Left cardiac atrium (tissue), 4 donors: ENCODE results near the gene AGTR2. TPM values are rescaled to one million over a fixed set of nuclear protein-coding genes. Genes with fewer than 3 reads are reported as not detected.
"Not testable (repeated sequence)": the region's sequence is repeated elsewhere in the genome, so short reads cannot be mapped to it uniquely, and the experiment has no call there.

Experiments used
- ATAC-seq, 2 donors: fragments of 200-7000 bp; cut with Tn5 transposase; one replicate each; pipeline ENCODE4 v1.9.1; 2020; ENCODE audit warnings: mild to moderate bottlenecking in 2 of 2, moderate library complexity in 2 of 2
- DNase-seq: peaks from one replicate; pipeline ENCODE4 v3.0.0-alpha.2; 2020
- intact Hi-C, 2 donors: fragments of 100-400 bp; cut with DNase I; formaldehyde crosslinking; loops; one replicate each; pipeline versions ENCODE4 v1.14.1 to v1.15.1; 2022 to 2023
- long read RNA-seq: library from polyadenylated mRNA; unstranded; transcript quantifications from one replicate; pipeline ENCODE4 v2.0.0, GENCODE V29; 2021
- total RNA-seq, 2 donors: library from RNA; stranded (reverse); fragmentation: NEBNext Ultra II Directional; extraction: Animal tissue kit (Norgen Biotek cat#: 25700); gene quantifications; one replicate each; pipeline ENCODE4 v1.2.1, GENCODE V29; 2021
- donor health status: DM: no; HTN: yes; CAD: no.
- donor health status: DM: no; HTN: yes; CAD: no; lungs with severe emphysema.
- donor health status: DM: yes; HTN: yes; CAD: no.
- donor health status: Dilated cardiomyopathy.

Gene AGTR2, protein sequence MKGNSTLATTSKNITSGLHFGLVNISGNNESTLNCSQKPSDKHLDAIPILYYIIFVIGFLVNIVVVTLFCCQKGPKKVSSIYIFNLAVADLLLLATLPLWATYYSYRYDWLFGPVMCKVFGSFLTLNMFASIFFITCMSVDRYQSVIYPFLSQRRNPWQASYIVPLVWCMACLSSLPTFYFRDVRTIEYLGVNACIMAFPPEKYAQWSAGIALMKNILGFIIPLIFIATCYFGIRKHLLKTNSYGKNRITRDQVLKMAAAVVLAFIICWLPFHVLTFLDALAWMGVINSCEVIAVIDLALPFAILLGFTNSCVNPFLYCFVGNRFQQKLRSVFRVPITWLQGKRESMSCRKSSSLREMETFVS
- total RNA-seq, result under 1 TPM in 1 of 2 donors, not detected in 1; 0.41 TPM
- long read RNA-seq, result 0 reads

DNA sequence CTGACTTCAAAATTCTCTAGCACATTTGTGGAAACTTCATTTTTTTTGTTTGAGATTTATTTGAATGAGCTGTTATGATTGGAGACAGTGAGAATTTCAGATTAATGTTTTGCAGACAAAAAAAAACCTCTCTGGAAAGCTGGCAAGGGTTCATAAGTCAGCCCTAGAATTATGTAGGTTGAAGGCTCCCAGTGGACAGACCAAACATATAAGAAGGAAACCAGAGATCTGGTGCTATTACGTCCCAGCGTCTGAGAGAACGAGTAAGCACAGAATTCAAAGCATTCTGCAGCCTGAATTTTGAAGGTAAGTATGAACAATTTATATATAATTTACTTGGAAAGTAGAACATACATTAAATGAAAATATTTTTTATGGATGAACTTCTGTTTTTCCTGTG lies at the start of gene AGTR2:
AGTR2 (plus strand) TSS at position 234 of the 400 bp plus-strand sequence. CDS start 1,537 bp downstream, outside the sequence.
- no peak for ATAC-seq
- intact Hi-C loops, result no loop called here
- DNase-seq, result no peak

DNA sequence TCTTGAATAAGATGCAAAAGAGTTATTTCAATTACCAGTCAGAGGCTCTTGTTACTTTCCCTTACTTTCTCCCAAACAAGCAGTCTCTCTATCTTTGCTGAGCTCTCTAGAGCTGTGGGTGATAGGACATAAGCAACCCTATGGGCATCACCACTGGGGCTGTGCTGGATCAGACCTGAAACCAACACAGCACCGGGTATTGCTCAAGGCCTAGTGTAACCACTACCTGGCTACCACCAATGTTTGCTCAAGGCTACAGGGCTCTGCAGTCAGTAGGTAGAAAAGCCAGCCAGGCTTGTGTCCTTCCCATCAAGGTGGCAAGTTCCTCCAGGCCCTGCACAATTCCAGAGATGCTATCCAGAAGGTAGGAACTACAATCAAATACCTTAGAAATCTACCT lies 35.3 kb upstream of the AGTR2 start:
- intact Hi-C loops, result no loop called here
- ATAC-seq (no peak), DNase-seq (no peak)

DNA sequence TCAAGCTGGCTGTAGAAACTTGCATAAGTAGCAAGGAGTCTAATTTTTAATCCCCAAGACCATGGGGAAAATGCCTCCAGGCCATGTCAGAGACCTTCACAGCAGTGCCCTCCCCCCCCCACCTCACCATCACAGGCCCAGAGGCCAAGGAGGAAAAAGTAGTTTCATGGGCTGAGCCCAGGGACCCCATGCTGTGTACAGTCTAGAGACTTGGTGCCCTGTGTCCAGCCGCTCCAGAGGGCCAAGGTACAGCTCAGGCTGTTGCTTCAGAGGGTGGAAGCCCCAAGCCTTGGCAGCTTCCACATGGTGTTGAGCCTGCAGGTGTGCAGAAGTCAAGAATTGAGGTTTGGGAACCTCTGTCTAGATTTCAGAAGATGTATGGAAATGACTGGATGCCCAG lies 29.3 kb upstream of the AGTR2 start:
- DNase-seq, intact Hi-C loops, ATAC-seq: not testable (repeated sequence)

DNA sequence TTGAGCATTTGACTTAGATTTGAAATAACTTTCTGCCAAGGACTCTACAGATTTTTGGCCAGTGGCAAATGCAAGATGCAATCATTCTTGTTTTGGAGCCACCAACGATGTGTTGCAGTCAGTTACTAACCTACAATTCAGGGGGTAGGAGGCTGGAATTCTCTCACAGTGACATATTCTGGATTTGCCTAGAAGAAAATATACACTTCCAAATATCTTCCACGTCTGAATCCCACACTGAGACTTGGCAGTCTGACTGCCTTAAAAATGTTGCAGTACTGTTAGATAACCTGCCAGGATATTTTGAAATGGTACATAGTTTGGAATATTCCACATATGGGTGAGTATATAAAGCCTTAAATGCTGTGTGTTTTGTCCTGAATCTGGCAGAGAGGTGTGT lies 27.6 kb upstream of the AGTR2 start:
- ATAC-seq (no peak), DNase-seq (no peak)
- intact Hi-C loops, result no loop called here

DNA sequence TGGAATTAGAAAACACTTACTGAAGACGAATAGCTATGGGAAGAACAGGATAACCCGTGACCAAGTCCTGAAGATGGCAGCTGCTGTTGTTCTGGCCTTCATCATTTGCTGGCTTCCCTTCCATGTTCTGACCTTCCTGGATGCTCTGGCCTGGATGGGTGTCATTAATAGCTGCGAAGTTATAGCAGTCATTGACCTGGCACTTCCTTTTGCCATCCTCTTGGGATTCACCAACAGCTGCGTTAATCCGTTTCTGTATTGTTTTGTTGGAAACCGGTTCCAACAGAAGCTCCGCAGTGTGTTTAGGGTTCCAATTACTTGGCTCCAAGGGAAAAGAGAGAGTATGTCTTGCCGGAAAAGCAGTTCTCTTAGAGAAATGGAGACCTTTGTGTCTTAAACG lies 2.4 kb downstream of the AGTR2 start:
- DNase-seq (no peak), ATAC-seq (no peak)
- intact Hi-C loops, result no loop called here

DNA sequence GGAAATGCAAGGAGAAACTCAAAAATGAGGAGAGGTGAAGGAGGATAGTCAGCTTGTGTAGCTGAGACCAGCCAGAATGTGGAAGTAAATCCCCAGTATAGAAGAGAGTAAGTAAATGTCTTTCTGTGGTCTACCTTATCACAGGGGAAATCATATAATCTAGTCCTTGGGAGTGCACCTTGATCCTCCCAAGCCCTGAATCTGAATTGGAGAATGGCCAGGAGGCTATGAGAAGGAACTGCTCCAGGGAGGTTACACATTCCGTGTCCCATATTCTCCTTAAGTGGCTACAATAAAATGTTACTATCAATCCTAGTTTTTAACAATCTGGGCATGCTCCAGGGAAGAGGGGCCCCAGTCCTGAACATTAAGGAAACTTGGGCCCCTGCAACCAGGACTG lies 10.8 kb downstream of the AGTR2 start:
- no peak for ATAC-seq
- intact Hi-C loops, result no loop called here
- DNase-seq, result no peak

DNA sequence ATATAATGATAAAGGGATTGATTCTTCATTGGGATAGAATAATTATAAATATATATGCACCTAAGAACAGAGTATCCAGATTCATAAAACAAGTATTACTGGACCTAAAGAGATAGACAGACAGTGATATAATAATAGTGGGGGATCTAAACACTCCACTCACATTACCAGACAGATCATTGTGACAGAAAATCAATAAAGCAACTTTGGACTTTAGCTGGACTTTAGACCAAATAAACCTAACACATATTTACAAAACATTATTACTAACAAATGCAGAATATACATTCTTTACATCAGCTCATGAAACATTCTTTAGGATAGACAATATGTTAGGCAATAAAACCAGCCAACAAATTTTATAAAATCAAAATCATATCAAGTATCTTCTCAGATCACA lies 14.6 kb downstream of the AGTR2 start:
- intact Hi-C loops, result no loop called here
- DNase-seq (no peak), ATAC-seq (no peak)

DNA sequence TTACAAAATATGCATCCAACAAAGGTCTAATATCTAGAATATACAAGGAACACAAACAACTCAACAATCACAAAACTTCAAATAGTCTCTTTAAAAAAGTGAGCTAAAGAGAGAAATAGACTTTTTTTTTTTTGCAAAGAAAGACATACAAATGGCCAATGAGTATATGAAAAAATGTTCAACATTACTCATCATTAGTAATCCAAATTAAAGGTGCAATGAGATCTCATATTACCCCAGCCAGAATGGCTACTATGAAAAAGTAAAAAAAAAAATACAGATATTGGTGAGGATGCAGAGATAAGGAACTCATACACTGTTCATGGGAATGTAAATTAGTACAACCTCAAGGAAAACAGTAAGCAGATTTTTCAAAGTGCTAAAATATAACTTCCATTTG lies 24.1 kb downstream of the AGTR2 start:
- DNase-seq, result no peak
- intact Hi-C loops, result no loop called here
- ATAC-seq, result no peak

DNA sequence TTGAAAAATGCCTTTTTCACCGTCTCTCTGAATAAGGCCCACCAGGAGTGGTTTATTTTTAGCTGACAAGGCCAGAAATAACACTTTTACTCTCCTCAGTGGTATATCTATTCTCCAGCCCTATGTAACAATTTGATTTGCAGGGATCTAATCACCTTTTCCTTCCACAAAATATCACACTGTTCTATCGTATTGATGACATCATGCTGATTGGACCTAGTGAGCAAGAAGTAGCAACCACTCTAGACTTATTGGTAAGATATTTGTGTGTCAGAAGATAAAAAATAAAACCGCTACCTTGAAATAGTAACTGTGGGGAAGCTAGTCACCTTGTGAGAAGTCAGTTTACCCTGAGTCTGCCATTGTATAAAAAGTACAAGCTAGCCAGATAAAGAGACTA lies 27.7 kb downstream of the AGTR2 start:
- ATAC-seq (no peak), DNase-seq (no peak)
- intact Hi-C loops, result no loop called here

DNA sequence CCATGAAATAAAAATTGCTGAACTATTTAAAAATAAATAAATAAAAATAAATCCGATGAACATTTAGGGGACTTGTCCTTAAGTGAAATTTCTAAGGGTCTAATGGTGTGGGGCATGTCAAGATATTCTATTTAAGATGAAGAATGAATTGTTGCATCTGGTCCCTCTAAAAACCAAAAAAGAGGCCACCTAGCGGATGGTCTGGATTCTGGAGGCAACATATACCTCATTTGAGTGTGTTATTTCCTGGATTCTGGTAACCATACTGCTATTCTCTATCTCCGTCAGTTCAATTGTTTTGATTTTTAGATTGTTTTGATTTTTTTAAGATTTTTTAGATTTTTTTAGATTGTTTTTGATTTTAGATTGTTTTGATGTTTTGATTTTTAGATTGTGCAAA lies 28.3 kb downstream of the AGTR2 start:
- intact Hi-C loops, result no loop called here
- ATAC-seq, result no peak
- DNase-seq, result no peak

DNA sequence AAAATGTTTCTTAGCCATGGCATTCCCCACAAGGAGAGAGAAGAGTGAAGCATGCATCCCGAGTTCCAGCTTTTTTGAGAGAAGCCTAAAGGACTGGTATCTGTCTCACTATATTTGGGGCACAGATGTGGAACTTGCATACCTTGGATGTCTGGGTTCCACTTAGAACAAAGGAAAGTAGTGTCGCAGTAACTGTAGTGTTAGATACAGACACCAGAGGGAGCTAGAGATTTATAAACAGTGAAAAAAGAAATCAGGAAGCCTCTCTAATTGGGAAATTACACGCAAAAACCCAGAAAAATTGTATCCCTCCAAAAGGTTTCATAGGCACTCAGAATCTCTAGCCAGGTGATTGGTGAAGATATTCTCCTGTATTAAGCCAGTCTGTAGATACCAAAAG lies 34.4 kb downstream of the AGTR2 start:
- ATAC-seq, result no peak
- intact Hi-C loops, result no loop called here
- no peak for DNase-seq

DNA sequence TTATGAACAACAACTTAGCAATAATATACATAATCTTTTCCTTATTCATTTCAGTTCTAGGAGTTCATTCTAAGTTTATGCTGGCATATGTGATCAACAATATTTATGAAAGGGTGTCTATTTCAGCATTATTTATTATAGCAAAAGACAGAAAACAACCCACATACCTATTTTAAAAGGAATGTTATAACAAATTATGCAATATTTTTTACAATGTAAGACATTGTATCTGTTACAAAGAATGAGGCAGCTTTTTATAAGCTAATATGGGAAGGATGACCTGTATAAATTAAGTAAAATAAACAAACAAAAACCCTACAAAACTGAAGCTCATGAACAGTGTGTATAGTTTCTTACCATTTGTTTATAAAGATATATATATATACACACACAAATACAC lies 42.7 kb downstream of the AGTR2 start:
- intact Hi-C loops, result no loop called here
- ATAC-seq (no peak), DNase-seq (no peak)

DNA sequence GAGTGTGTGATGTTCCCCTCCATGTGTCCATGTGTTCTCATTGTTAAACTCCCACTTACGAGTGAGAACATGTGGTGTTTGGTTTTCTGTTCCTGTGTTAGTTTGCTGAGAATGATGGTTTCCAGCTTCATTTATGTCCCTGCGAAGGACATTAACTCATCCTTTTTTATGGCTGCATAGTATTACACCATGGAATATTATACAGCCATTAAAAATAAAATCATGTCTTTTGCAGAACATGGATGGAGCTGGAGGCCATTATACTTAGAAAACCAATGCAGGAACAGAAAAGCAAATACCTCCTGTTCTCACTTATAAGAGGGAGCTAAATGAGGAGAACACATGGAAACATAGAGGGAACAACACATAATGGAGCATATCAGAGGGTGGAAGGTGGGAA lies 46.5 kb downstream of the AGTR2 start:
- ATAC-seq, intact Hi-C loops: not testable (repeated sequence)

More for the DNA sequence above, 46.5 kb downstream of the AGTR2 start:
- not testable (repeated sequence) for DNase-seq
